Fibroblast of mammary gland (primary cell): ENCODE data around the gene ADRA2B.
"Not testable (repeated sequence)": the region's sequence is repeated elsewhere in the genome, so short reads cannot be mapped to it uniquely, and the experiment has no call there.

ENCODE experiments used
- DNase-seq: peaks from one replicate; pipeline ENCODE4 v3.0.0-alpha.2; 2010; ENCODE audit warnings: low read depth
- H3K4me3 ChIP-seq: 2 replicates; pipeline ENCODE4 v1.5.1; 2011; ENCODE audit warnings: low read depth, mild to moderate bottlenecking, low read length, moderate library complexity; ENCODE audit not compliant: control insufficient read depth
- CTCF ChIP-seq: conservative IDR thresholded peaks from 2 replicates; pipeline ENCODE4 v1.5.1; 2011; ENCODE audit warnings: low read depth, low read length, inconsistent platforms; ENCODE audit not compliant: control insufficient read depth, insufficient read depth

ADRA2B gene

GRCh38 chr2:96088340-96089335 is 27.7 kb downstream of the ADRA2B start:
- DNase-seq = no peak
- TF ChIP-seq CTCF = no peak
- no peak overlapping the region for H3K4me3 ChIP-seq

- no peak overlapping the region for H3K4me3 ChIP-seq
- TF ChIP-seq CTCF = no peak
- DNase-seq = no peak
Measured at GRCh38 chr2:96087130-96087529, 29.2 kb downstream of the ADRA2B start.

- no peak overlapping the region for H3K4me3 ChIP-seq
- no peak for DNase-seq
- TF ChIP-seq CTCF = no peak
Measured at GRCh38 chr2:96085541-96086355, 30.6 kb downstream of the ADRA2B start.

- not testable (repeated sequence) for DNase-seq
Measured at GRCh38 chr2:96084858-96085518, 31.4 kb downstream of the ADRA2B start.

GRCh38 chr2:96083989-96084857 is 32.1 kb downstream of the ADRA2B start:
- DNase-seq = no peak
- TF ChIP-seq CTCF = no peak
- no peak overlapping the region for H3K4me3 ChIP-seq

More at GRCh38 chr2:96084858-96085518, 31.4 kb downstream of the ADRA2B start:
- not testable (repeated sequence) for H3K4me3 ChIP-seq

GRCh38 chr2:96083064-96083939 is 33.1 kb downstream of the ADRA2B start:
- H3K4me3 ChIP-seq = no peak overlapping the region
- DNase-seq = no peak
- TF ChIP-seq CTCF = no peak
